ENCODE results near the gene KRT6B.
"Not testable (repeated sequence)": the region's sequence is repeated elsewhere in the genome, so short reads cannot be mapped to it uniquely, and the experiment has no call there.

The KRT6B gene

GRCh38 chr12:52452101-52452500 is at the start of gene KRT6B:
Gene KRT6B (minus strand): TSS chr12:52452146. CDS start chr12:52452078, 68 bp downstream.
- DNase-seq: no peak

- no peak for DNase-seq
Measured at GRCh38 chr12:52501490-52501889, 49.5 kb upstream of the KRT6B start.

- not testable (repeated sequence) for DNase-seq
Measured at GRCh38 chr12:52500574-52500973, 48.6 kb upstream of the KRT6B start.

GRCh38 chr12:52499806-52500560 is 48.0 kb upstream of the KRT6B start:
- DNase-seq: no peak

GRCh38 chr12:52498946-52499345 is 47.0 kb upstream of the KRT6B start:
- no peak for DNase-seq

- no peak for DNase-seq
Measured at GRCh38 chr12:52497975-52498374, 46.0 kb upstream of the KRT6B start.

GRCh38 chr12:52496590-52497071 is 44.7 kb upstream of the KRT6B start:
- no peak for DNase-seq

- no peak for DNase-seq
Measured at GRCh38 chr12:52496054-52496453, 44.1 kb upstream of the KRT6B start.

- no peak for DNase-seq
Measured at GRCh38 chr12:52495389-52495788, 43.4 kb upstream of the KRT6B start.

- no peak for DNase-seq
Measured at GRCh38 chr12:52494518-52494917, 42.6 kb upstream of the KRT6B start.

- no peak for DNase-seq
Measured at GRCh38 chr12:52494100-52494499, 42.2 kb upstream of the KRT6B start.

- DNase-seq: no peak
Measured at GRCh38 chr12:52493172-52493571, 41.2 kb upstream of the KRT6B start, which contains the start of gene KRT6A. Gene KRT6A (minus strand): TSS chr12:52493257. CDS start chr12:52493188, 69 bp downstream.

- DNase-seq: not testable (repeated sequence)
Measured at GRCh38 chr12:52492405-52492804, 40.5 kb upstream of the KRT6B start.

GRCh38 chr12:52491495-52491894 is 39.5 kb upstream of the KRT6B start:
- DNase-seq: not testable (repeated sequence)

GRCh38 chr12:52488736-52489135 is 36.8 kb upstream of the KRT6B start:
- DNase-seq: no peak

GRCh38 chr12:52487744-52488443 is 35.9 kb upstream of the KRT6B start:
- DNase-seq: not testable (repeated sequence)

GRCh38 chr12:52487211-52487610 is 35.3 kb upstream of the KRT6B start:
- no peak for DNase-seq

- no peak for DNase-seq
Measured at GRCh38 chr12:52486166-52487105, 34.5 kb upstream of the KRT6B start.

GRCh38 chr12:52480073-52480472 is 28.1 kb upstream of the KRT6B start:
- DNase-seq: no peak

- no peak for DNase-seq
Measured at GRCh38 chr12:52477651-52478050, 25.7 kb upstream of the KRT6B start.

GRCh38 chr12:52474212-52474611 is 22.3 kb upstream of the KRT6B start:
- no peak for DNase-seq

GRCh38 chr12:52473768-52474167 is 21.8 kb upstream of the KRT6B start, which contains the start of gene KRT6C:
Gene KRT6C (minus strand): TSS chr12:52473805. CDS start chr12:52473737, 68 bp downstream.
- no peak for DNase-seq

- no peak for DNase-seq
Measured at GRCh38 chr12:52469853-52470252, 17.9 kb upstream of the KRT6B start.
